Fibroblast of lung (primary cell): ENCODE results near the gene CPT1A. TPM values are rescaled to one million over a fixed set of nuclear protein-coding genes. Genes with fewer than 3 reads are reported as not detected.

Experiments used
- DNase-seq, 2 donors: peaks; one replicate each; pipeline versions ENCODE4 v3.0.0 to v3.0.0-alpha.2; 2010; ENCODE audit warnings: low read depth in 2 of 2
- H2AFZ ChIP-seq: 2 replicates; pipeline ENCODE4 v1.5.1; 2012; ENCODE audit warnings: low read length, control low read depth, inconsistent platforms
- H3K27ac ChIP-seq: 2 replicates; pipeline ENCODE4 v1.5.1; 2011; ENCODE audit warnings: low read length, control low read depth; ENCODE audit not compliant: insufficient read depth
- H3K27me3 ChIP-seq: 2 replicates; pipeline ENCODE4 v1.5.1; 2011; ENCODE audit warnings: mild to moderate bottlenecking, low read length; ENCODE audit not compliant: control insufficient read depth, insufficient read depth
- H3K36me3 ChIP-seq: 2 replicates; pipeline ENCODE4 v1.5.1; 2011; ENCODE audit warnings: low read length; ENCODE audit not compliant: control insufficient read depth, insufficient read depth
- H3K4me1 ChIP-seq: 2 replicates; pipeline ENCODE4 v1.5.1; 2011; ENCODE audit warnings: low read length; ENCODE audit not compliant: control insufficient read depth, insufficient read depth; ENCODE audit errors: extremely low read depth
- H3K4me2 ChIP-seq: 2 replicates; pipeline ENCODE4 v1.5.1; 2011; ENCODE audit warnings: low read length, control low read depth; ENCODE audit not compliant: insufficient read depth; ENCODE audit errors: extremely low read depth
- H3K4me3 ChIP-seq, 4 experiments: fragments of 200-600 bp in 1 of 4; sonication (generic) in 1 of 4; replicated peaks in 1 of 4; 2 replicates each; pipeline ENCODE4 v1.5.1; 2011 to 2016; ENCODE audit warnings: low read length in 4 of 4, low read depth in 3 of 4, mild to moderate bottlenecking in 3 of 4, control low read depth in 2 of 4, inconsistent platforms in 1 of 4, mixed read lengths in 1 of 4; ENCODE audit not compliant: insufficient read depth in 1 of 4; ENCODE audit errors: control extremely low read depth in 1 of 4
- H3K79me2 ChIP-seq: 2 replicates; pipeline ENCODE4 v1.5.1; 2012; ENCODE audit warnings: mild to moderate bottlenecking, low read length, inconsistent platforms; ENCODE audit not compliant: control insufficient read depth, insufficient read depth
- H3K9ac ChIP-seq: 2 replicates; pipeline ENCODE4 v1.5.1; 2011; ENCODE audit warnings: mild to moderate bottlenecking, low read length, control low read depth; ENCODE audit not compliant: insufficient read depth
- H3K9me3 ChIP-seq: 2 replicates; pipeline ENCODE4 v1.5.1; 2012; ENCODE audit warnings: low read depth, low read length; ENCODE audit not compliant: control insufficient read depth, insufficient read depth
- H4K20me1 ChIP-seq: 2 replicates; pipeline ENCODE4 v1.5.1; 2011; ENCODE audit warnings: low read length; ENCODE audit not compliant: control insufficient read depth, insufficient read depth; ENCODE audit errors: extremely low read depth
- CTCF ChIP-seq, 2 donors: IDR thresholded peaks in 1 of 2; conservative IDR thresholded peaks in 1 of 2; 1 replicate in 1 of 2; 2 replicates in 1 of 2; pipeline ENCODE4 v1.5.1; 2011 to 2012; ENCODE audit warnings: low read length in 2 of 2, control low read depth in 1 of 2, inconsistent platforms in 1 of 2, low read depth in 1 of 2, mild to moderate bottlenecking in 1 of 2
- EZH2 ChIP-seq: IDR thresholded peaks from 2 replicates; pipeline ENCODE4 v1.5.1; 2012; ENCODE audit warnings: low read length, control low read depth, mild to moderate bottlenecking; ENCODE audit errors: missing control alignments
- polyA plus RNA-seq, 2 donors: library from polyadenylated mRNA; depleted of rRNA in 1 of 2; stranded (reverse) in 1 of 2; unstranded in 1 of 2; fragments of >200 nt; gene quantifications; 2 replicates each; pipeline ENCODE4 v1.2.1, GENCODE V29; 2011 to 2012; ENCODE audit warnings: missing spikeins in 1 of 2
- total RNA-seq: library from RNA; depleted of rRNA; stranded (reverse); fragments of >200 nt; gene quantifications from 2 replicates; pipeline ENCODE4 v1.2.1, GENCODE V29; 2014

CPT1A gene
- total and polyA plus RNA-seq, 2 donors (not counting 1 experiment from before 2014, with no cell fraction given): 29.5 to 45.2 TPM

- Histone ChIP-seq H3K27me3 (peaks cover 10% of the 10 kb centered on the region), H3K36me3 (no peaks in the 10 kb centered on the region), H3K9me3 (no peaks in the 10 kb centered on the region), H3K79me2 (no peaks in the 10 kb centered on the region), H2AFZ (no peak overlapping the region), H4K20me1 (no peaks in the 10 kb centered on the region), H3K27ac (no peak overlapping the region), H3K4me3 (no peak overlapping the region), H3K4me2 (no peak overlapping the region), H3K4me1 (no peaks in the 10 kb centered on the region), H3K9ac (no peak overlapping the region)
- no peak for DNase-seq
- TF ChIP-seq CTCF (conservative IDR thresholded peaks at IDR 0.05 in 1 of 2, IDR thresholded peaks at IDR 0.05 in 1 of 2; ENCODE audit: low read depth in 1 of 2, low read length in 2 of 2) (no peak), EZH2 (no peak)
Observed at GRCh38 chr11:68868221-68868835, 26.6 kb upstream of the CPT1A start.

GRCh38 chr11:68867066-68867465 is 25.4 kb upstream of the CPT1A start:
- TF ChIP-seq CTCF (conservative IDR thresholded peaks at IDR 0.05 in 1 of 2, IDR thresholded peaks at IDR 0.05 in 1 of 2; ENCODE audit: low read depth in 1 of 2, low read length in 2 of 2) (no peak), EZH2 (no peak)
- no peak overlapping the region for H3K4me2 ChIP-seq
- H3K4me1 ChIP-seq: no peaks in the 10 kb centered on the region
- no peak overlapping the region for H3K27ac ChIP-seq
- no peak overlapping the region for H3K4me3 ChIP-seq
- H3K36me3 ChIP-seq: no peaks in the 10 kb centered on the region
- H2AFZ ChIP-seq: no peak overlapping the region
- H3K9me3 ChIP-seq: no peaks in the 10 kb centered on the region
- H3K79me2 ChIP-seq: no peaks in the 10 kb centered on the region
- H4K20me1 ChIP-seq: no peaks in the 10 kb centered on the region
- H3K9ac ChIP-seq: no peak overlapping the region
- H3K27me3 ChIP-seq: peaks cover 10% of the 10 kb centered on the region
- DNase-seq: no peak

GRCh38 chr11:68865241-68865640 is 23.5 kb upstream of the CPT1A start:
- Histone ChIP-seq H2AFZ (no peak overlapping the region), H3K9me3 (no peaks in the 10 kb centered on the region), H3K79me2 (no peaks in the 10 kb centered on the region), H3K4me3 (no peak overlapping the region), H3K27ac (no peak overlapping the region), H3K9ac (no peak overlapping the region), H4K20me1 (no peaks in the 10 kb centered on the region), H3K36me3 (no peaks in the 10 kb centered on the region), H3K4me1 (no peaks in the 10 kb centered on the region), H3K27me3 (peaks cover 10% of the 10 kb centered on the region), H3K4me2 (no peak overlapping the region)
- DNase-seq: no peak
- no peak for TF ChIP-seq CTCF (conservative IDR thresholded peaks at IDR 0.05 in 1 of 2, IDR thresholded peaks at IDR 0.05 in 1 of 2; ENCODE audit: low read depth in 1 of 2, low read length in 2 of 2)
- no peak for TF ChIP-seq EZH2
